Neural cell (in vitro differentiated cells): Measurements from ENCODE around the gene UFSP2. TPM values are rescaled to one million over a fixed set of nuclear protein-coding genes. Genes with fewer than 3 reads are reported as not detected.

Source experiments
- H2AFZ ChIP-seq: fragments of 200-600, 300-800 bp; sonication (generic), shearing (Covaris generic); 2 replicates; pipeline ENCODE4 v1.6.0; 2014; ENCODE audit warnings: low read depth, mild to moderate bottlenecking, antibody characterized with exemption, low read length, moderate library complexity
- H3F3A ChIP-seq: fragments of 200-600 bp; shearing (Covaris generic); 2 replicates; pipeline ENCODE4 v1.6.1; 2016; ENCODE audit warnings: mild to moderate bottlenecking, moderate library complexity, mixed read lengths, antibody characterized with exemption, low read length; ENCODE audit not compliant: insufficient read depth, poor library complexity, severe bottlenecking
- H3K27ac ChIP-seq: fragments of 200-600, 300-800 bp; sonication (generic), shearing (Covaris generic); 2 replicates; pipeline ENCODE4 v1.5.1; 2014; ENCODE audit warnings: mild to moderate bottlenecking, low read length, moderate library complexity
- H3K27me3 ChIP-seq: fragments of 300-800, 200-600 bp; sonication (generic), shearing (Covaris generic); 2 replicates; pipeline ENCODE4 v1.6.0; 2014; ENCODE audit warnings: mild to moderate bottlenecking, low read depth, low read length, moderate library complexity; ENCODE audit not compliant: insufficient read depth
- H3K36me3 ChIP-seq: fragments of 300-800, 200-600 bp; sonication (generic), shearing (Covaris generic); 2 replicates; pipeline ENCODE4 v1.5.1; 2014; ENCODE audit warnings: mild to moderate bottlenecking, antibody characterized with exemption, low read length, moderate library complexity; ENCODE audit not compliant: insufficient read depth
- H3K4me2 ChIP-seq: fragments of 300-800, 200-600 bp; sonication (generic), shearing (Covaris generic); 2 replicates; pipeline ENCODE4 v1.6.0; 2014; ENCODE audit warnings: mild to moderate bottlenecking, low read length
- H3K4me3 ChIP-seq: fragments of 300-800, 200-600 bp; sonication (generic), shearing (Covaris generic); 2 replicates; pipeline ENCODE4 v1.5.1; 2014; ENCODE audit warnings: mild to moderate bottlenecking, low read length, moderate library complexity
- H3K79me2 ChIP-seq: fragments of 200-600 bp; shearing (Covaris generic); replicated peaks from 2 replicates; pipeline ENCODE4 v1.6.0; 2014; ENCODE audit warnings: mild to moderate bottlenecking, low read length, moderate library complexity; ENCODE audit not compliant: insufficient read depth
- H3K9ac ChIP-seq: fragments of 300-800, 200-600 bp; sonication (generic), shearing (Covaris generic); 2 replicates; pipeline ENCODE4 v1.6.1; 2016; ENCODE audit warnings: mild to moderate bottlenecking, low read length, mixed read lengths
- H3K9me2 ChIP-seq: fragments of 200-600 bp; shearing (Covaris generic); 2 replicates; pipeline ENCODE4 v1.6.1; 2016; ENCODE audit warnings: mild to moderate bottlenecking, low read length, mixed read lengths; ENCODE audit not compliant: insufficient read depth
- H3K9me3 ChIP-seq: fragments of 200-600, 300-800 bp; sonication (generic), shearing (Covaris generic); 2 replicates; pipeline ENCODE4 v1.6.1; 2016; ENCODE audit warnings: mild to moderate bottlenecking, mixed run types, low read length, moderate library complexity, mixed read lengths
- H4K20me1 ChIP-seq: fragments of 200-600 bp; shearing (Covaris generic); 2 replicates; pipeline ENCODE4 v1.6.1; 2016; ENCODE audit warnings: mild to moderate bottlenecking, mixed run types; ENCODE audit not compliant: insufficient read depth
- CTCF ChIP-seq: fragments of 450-650 bp; IDR thresholded peaks from 2 replicates; pipeline ENCODE4 v1.5.1; 2014; ENCODE audit warnings: antibody characterized with exemption, mild to moderate bottlenecking, moderate library complexity; ENCODE audit not compliant: poor library complexity, severe bottlenecking
- EP300 ChIP-seq: fragments of 450-650 bp; conservative IDR thresholded peaks from 2 replicates; pipeline ENCODE4 v1.6.1; 2014; ENCODE audit warnings: antibody characterized with exemption, mild to moderate bottlenecking, moderate library complexity; ENCODE audit not compliant: poor library complexity, severe bottlenecking
- EZH2 ChIP-seq: fragments of 200-600, 300-800 bp; shearing (Covaris generic), sonication (generic); IDR thresholded peaks from 2 replicates; pipeline ENCODE4 v1.6.1; 2014; ENCODE audit warnings: antibody characterized with exemption, low read length, borderline replicate concordance, mild to moderate bottlenecking; ENCODE audit not compliant: insufficient read depth, poor library complexity, severe bottlenecking
- MXI1 ChIP-seq: fragments of 450-650 bp; conservative IDR thresholded peaks from 2 replicates; pipeline ENCODE4 v1.6.1; 2014; ENCODE audit warnings: antibody characterized with exemption, mild to moderate bottlenecking; ENCODE audit not compliant: poor library complexity, severe bottlenecking
- POLR2AphosphoS5 ChIP-seq: IDR thresholded peaks from 2 replicates; pipeline ENCODE4 v1.6.1; 2012
- RAD21 ChIP-seq: fragments of 450-650 bp; conservative IDR thresholded peaks from 2 replicates; pipeline ENCODE4 v1.6.1; 2014; ENCODE audit warnings: antibody characterized with exemption, mild to moderate bottlenecking, moderate library complexity
- REST ChIP-seq: IDR thresholded peaks from 2 replicates; pipeline ENCODE4 v1.6.1; 2012; ENCODE audit warnings: borderline replicate concordance
- SMC3 ChIP-seq: fragments of 450-650 bp; conservative IDR thresholded peaks from 2 replicates; pipeline ENCODE4 v1.6.1; 2014; ENCODE audit warnings: antibody characterized with exemption, mild to moderate bottlenecking, moderate library complexity; ENCODE audit not compliant: poor library complexity
- TAF1 ChIP-seq: IDR thresholded peaks from 2 replicates; pipeline ENCODE4 v1.6.1; 2012; ENCODE audit warnings: low read depth
- polyA plus RNA-seq: library from polyadenylated mRNA; depleted of rRNA; stranded (reverse); fragments of >200 nt; gene quantifications from 2 replicates; pipeline ENCODE4 v1.2.3, GENCODE V29; 2014

UFSP2 gene
- polyA plus RNA-seq, 1 donor from 2014 or later: 38.9 TPM

GRCh38 chr4:185371702-185372101 is 54.1 kb downstream of the UFSP2 start:
- no peak overlapping the region for H3K9ac ChIP-seq
- no peaks in the 10 kb centered on the region for H4K20me1 ChIP-seq
- no peaks in the 10 kb centered on the region for H3F3A ChIP-seq
- no peaks in the 10 kb centered on the region for H3K9me2 ChIP-seq
- no peak overlapping the region for H3K4me2 ChIP-seq
- H3K27ac ChIP-seq: no peak overlapping the region
- TF ChIP-seq EP300: no peak
- TF ChIP-seq SMC3: no peak
- no peak for TF ChIP-seq EZH2
- no peak for TF ChIP-seq REST
- TF ChIP-seq POLR2AphosphoS5: no peak
- no peak for TF ChIP-seq CTCF
- TF ChIP-seq TAF1: no peak
- TF ChIP-seq MXI1: no peak
- TF ChIP-seq RAD21: no peak
- H3K4me3 ChIP-seq: no peak overlapping the region
- H3K27me3 ChIP-seq: no peaks in the 10 kb centered on the region
- H2AFZ ChIP-seq: no peak overlapping the region
- no peaks in the 10 kb centered on the region for H3K36me3 ChIP-seq
- no peaks in the 10 kb centered on the region for H3K9me3 ChIP-seq
- no peaks in the 10 kb centered on the region for H3K79me2 ChIP-seq

- Histone ChIP-seq H3K79me2 (no peaks in the 10 kb centered on the region), H3K4me2 (no peak overlapping the region), H3K9me3 (no peaks in the 10 kb centered on the region), H3K27me3 (no peaks in the 10 kb centered on the region), H3K27ac (no peak overlapping the region), H3K36me3 (no peaks in the 10 kb centered on the region), H3K9ac (no peak overlapping the region), H3F3A (no peaks in the 10 kb centered on the region), H2AFZ (no peak overlapping the region), H3K4me3 (no peak overlapping the region), H4K20me1 (no peaks in the 10 kb centered on the region), H3K9me2 (no peaks in the 10 kb centered on the region)
- TF ChIP-seq MXI1 (no peak), CTCF (no peak), REST (no peak), POLR2AphosphoS5 (no peak), EP300 (no peak), TAF1 (no peak), RAD21 (no peak), EZH2 (no peak), SMC3 (no peak)
Observed at GRCh38 chr4:185370268-185370949, 55.4 kb downstream of the UFSP2 start.
